ACC112 (cell line): Measurements from ENCODE around the gene LYPD5.
"Not testable (repeated sequence)": the region's sequence is repeated elsewhere in the genome, so short reads cannot be mapped to it uniquely, and the experiment has no call there.

ENCODE experiments used
- H2AFZ ChIP-seq: fragments of 200-600 bp; sonication (generic); one replicate; pipeline ENCODE4 v1.6.0; 2017; ENCODE audit warnings: antibody characterized with exemption, low read length; ENCODE audit not compliant: unreplicated experiment
- H3K27ac ChIP-seq: fragments of 200-600 bp; sonication (generic); 2 replicates; pipeline ENCODE4 v1.5.1; 2014; ENCODE audit warnings: low read depth, mild to moderate bottlenecking, antibody characterized with exemption, low read length, moderate library complexity
- H3K27me3 ChIP-seq: fragments of 200-600 bp; sonication (generic); 2 replicates; pipeline ENCODE4 v1.6.1; 2014; ENCODE audit warnings: mild to moderate bottlenecking, antibody characterized with exemption, low read length, moderate library complexity, mixed read lengths; ENCODE audit not compliant: insufficient read depth
- H3K36me3 ChIP-seq: fragments of 200-600 bp; sonication (generic); 2 replicates; pipeline ENCODE4 v1.6.1; 2016; ENCODE audit warnings: mild to moderate bottlenecking, antibody characterized with exemption, low read length, moderate library complexity, mixed read lengths; ENCODE audit not compliant: insufficient read depth
- H3K4me1 ChIP-seq: fragments of 200-600 bp; sonication (generic); one replicate; pipeline ENCODE4 v1.6.1; 2016; ENCODE audit warnings: low read length, mixed read lengths; ENCODE audit not compliant: insufficient read depth, unreplicated experiment, control insufficient read depth
- H3K4me3 ChIP-seq: fragments of 200-600 bp; sonication (generic); 2 replicates; pipeline ENCODE4 v1.5.1; 2014; ENCODE audit warnings: mild to moderate bottlenecking, low read depth, low read length
- H3K79me2 ChIP-seq: fragments of 200-600 bp; sonication (generic); one replicate; pipeline ENCODE4 v1.6.0; 2016; ENCODE audit warnings: low read length; ENCODE audit not compliant: control insufficient read depth, unreplicated experiment, insufficient read depth

Gene LYPD5

GRCh38 chr19:43778651-43779050 lies 23.6 kb downstream of the LYPD5 start:
- peaks cover 20% of the 10 kb centered on the region for H3K4me1 ChIP-seq
- H3K4me3 ChIP-seq = no peak overlapping the region
- no peaks in the 10 kb centered on the region for H3K36me3 ChIP-seq
- H3K79me2 ChIP-seq = peaks cover 4% of the 10 kb centered on the region
- no peak overlapping the region for H3K27ac ChIP-seq
- no peak overlapping the region for H2AFZ ChIP-seq
- no peaks in the 10 kb centered on the region for H3K27me3 ChIP-seq

GRCh38 chr19:43777163-43777695 lies 25.0 kb downstream of the LYPD5 start:
- no peak overlapping the region for H3K4me3 ChIP-seq
- peaks cover 4% of the 10 kb centered on the region for H3K79me2 ChIP-seq
- no peak overlapping the region for H3K27ac ChIP-seq

GRCh38 chr19:43776286-43776685 lies 26.0 kb downstream of the LYPD5 start:
- Histone ChIP-seq H3K4me1 (peaks cover 16% of the 10 kb centered on the region), H3K79me2 (peaks cover 4% of the 10 kb centered on the region), H3K4me3 (no peak overlapping the region), H3K27ac (no peak overlapping the region), H2AFZ (no peak overlapping the region), H3K27me3 (no peaks in the 10 kb centered on the region), H3K36me3 (no peaks in the 10 kb centered on the region)

More at GRCh38 chr19:43777163-43777695, 25.0 kb downstream of the LYPD5 start:
- Histone ChIP-seq H3K4me1 (peaks cover 20% of the 10 kb centered on the region), H3K36me3 (no peaks in the 10 kb centered on the region), H2AFZ (no peak overlapping the region), H3K27me3 (no peaks in the 10 kb centered on the region)

- Histone ChIP-seq H3K36me3 (no peaks in the 10 kb centered on the region), H3K27me3 (no peaks in the 10 kb centered on the region), H3K79me2 (peaks cover 4% of the 10 kb centered on the region), H3K27ac (no peak overlapping the region), H2AFZ (no peak overlapping the region), H3K4me1 (peaks cover 8% of the 10 kb centered on the region), H3K4me3 (no peak overlapping the region)
These were observed 26.9 kb downstream of the LYPD5 start for GRCh38 chr19:43775299-43775890.

GRCh38 chr19:43774940-43775258 lies 27.3 kb downstream of the LYPD5 start:
- not testable (repeated sequence) for H3K27me3 ChIP-seq, H3K79me2 ChIP-seq, H3K4me1 ChIP-seq, H3K27ac ChIP-seq, H2AFZ ChIP-seq, H3K4me3 ChIP-seq, H3K36me3 ChIP-seq

- H2AFZ ChIP-seq = no peak overlapping the region
- no peak overlapping the region for H3K4me3 ChIP-seq
- H3K27ac ChIP-seq = no peak overlapping the region
- H3K27me3 ChIP-seq = no peaks in the 10 kb centered on the region
- no peaks in the 10 kb centered on the region for H3K36me3 ChIP-seq
- no peaks in the 10 kb centered on the region for H3K79me2 ChIP-seq
- peaks cover 8% of the 10 kb centered on the region for H3K4me1 ChIP-seq
These were observed 27.9 kb downstream of the LYPD5 start for GRCh38 chr19:43774103-43774939.

- peaks cover 8% of the 10 kb centered on the region for H3K4me1 ChIP-seq
- H3K27me3 ChIP-seq = no peaks in the 10 kb centered on the region
- no peaks in the 10 kb centered on the region for H3K79me2 ChIP-seq
- H3K36me3 ChIP-seq = no peaks in the 10 kb centered on the region
- H3K4me3 ChIP-seq = no peak overlapping the region
- H2AFZ ChIP-seq = no peak overlapping the region
- no peak overlapping the region for H3K27ac ChIP-seq
These were observed 28.5 kb downstream of the LYPD5 start for GRCh38 chr19:43773725-43774102.

GRCh38 chr19:43769256-43769655 lies 33.0 kb downstream of the LYPD5 start:
- no peaks in the 10 kb centered on the region for H3K36me3 ChIP-seq
- no peak overlapping the region for H2AFZ ChIP-seq
- no peak overlapping the region for H3K4me3 ChIP-seq
- H3K27ac ChIP-seq = no peak overlapping the region
- no peaks in the 10 kb centered on the region for H3K79me2 ChIP-seq
- peaks cover 15% of the 10 kb centered on the region for H3K4me1 ChIP-seq
- no peaks in the 10 kb centered on the region for H3K27me3 ChIP-seq

GRCh38 chr19:43768273-43769050 lies 33.8 kb downstream of the LYPD5 start:
- Histone ChIP-seq H3K27ac (no peak overlapping the region), H3K4me1 (peaks cover 21% of the 10 kb centered on the region), H3K4me3 (no peak overlapping the region), H2AFZ (no peak overlapping the region), H3K36me3 (no peaks in the 10 kb centered on the region), H3K27me3 (no peaks in the 10 kb centered on the region), H3K79me2 (no peaks in the 10 kb centered on the region)

- Histone ChIP-seq H3K36me3 (no peaks in the 10 kb centered on the region), H2AFZ (no peak overlapping the region), H3K4me3 (no peak overlapping the region), H3K27ac (no peak overlapping the region), H3K79me2 (no peaks in the 10 kb centered on the region), H3K27me3 (no peaks in the 10 kb centered on the region), H3K4me1 (peaks cover 24% of the 10 kb centered on the region)
These were observed 34.4 kb downstream of the LYPD5 start for GRCh38 chr19:43767818-43768217.
